Islet precursor cell (in vitro differentiated cells): ENCODE results near the gene DCBLD1.
"Not testable (repeated sequence)": the region's sequence is repeated elsewhere in the genome, so short reads cannot be mapped to it uniquely, and the experiment has no call there.

Experiments used
- DNase-seq: peaks from one replicate; pipeline ENCODE4 v3.0.0-alpha.2; 2018

The DCBLD1 gene

DNA sequence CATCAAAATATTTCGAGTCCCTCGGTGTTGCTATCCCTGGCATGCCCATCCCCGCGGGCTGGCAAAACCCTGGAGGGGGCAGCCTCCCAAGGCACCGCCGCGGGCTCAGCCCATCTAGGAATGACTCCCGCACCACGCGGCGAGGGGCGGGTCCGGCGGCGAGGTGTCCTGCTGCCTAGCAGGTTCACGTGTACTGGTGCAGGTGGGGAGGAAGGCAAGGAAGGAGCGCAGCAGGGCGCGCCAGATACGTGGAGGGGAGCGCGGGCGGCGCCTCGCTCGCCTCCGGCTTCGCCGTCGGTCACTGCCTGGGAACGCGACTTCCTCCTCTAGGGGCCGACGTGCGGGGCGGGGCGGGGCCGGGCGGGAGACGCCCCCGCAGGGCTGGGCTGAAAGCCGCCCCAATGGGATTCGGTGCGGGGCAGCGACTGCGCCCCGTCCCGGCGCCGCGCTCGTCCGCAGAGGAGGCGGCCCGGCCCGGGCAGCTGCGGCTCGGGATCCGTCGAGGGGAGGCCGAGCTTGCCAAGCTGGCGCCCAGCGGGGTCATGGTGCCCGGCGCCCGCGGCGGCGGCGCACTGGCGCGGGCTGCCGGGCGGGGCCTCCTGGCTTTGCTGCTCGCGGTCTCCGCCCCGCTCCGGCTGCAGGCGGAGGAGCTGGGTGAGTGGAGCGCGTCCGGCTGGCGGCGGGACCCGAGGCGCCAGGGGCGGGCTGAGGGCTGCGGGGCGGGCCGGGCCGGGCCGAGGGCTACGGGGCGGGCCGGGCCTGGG, at the start of gene DCBLD1:
DCBLD1 (plus strand) TSS at position 435 of the 764 bp plus-strand sequence; CDS start at position 543, 108 bp downstream.
- peak; percentile 92 for DNase-seq

DNA sequence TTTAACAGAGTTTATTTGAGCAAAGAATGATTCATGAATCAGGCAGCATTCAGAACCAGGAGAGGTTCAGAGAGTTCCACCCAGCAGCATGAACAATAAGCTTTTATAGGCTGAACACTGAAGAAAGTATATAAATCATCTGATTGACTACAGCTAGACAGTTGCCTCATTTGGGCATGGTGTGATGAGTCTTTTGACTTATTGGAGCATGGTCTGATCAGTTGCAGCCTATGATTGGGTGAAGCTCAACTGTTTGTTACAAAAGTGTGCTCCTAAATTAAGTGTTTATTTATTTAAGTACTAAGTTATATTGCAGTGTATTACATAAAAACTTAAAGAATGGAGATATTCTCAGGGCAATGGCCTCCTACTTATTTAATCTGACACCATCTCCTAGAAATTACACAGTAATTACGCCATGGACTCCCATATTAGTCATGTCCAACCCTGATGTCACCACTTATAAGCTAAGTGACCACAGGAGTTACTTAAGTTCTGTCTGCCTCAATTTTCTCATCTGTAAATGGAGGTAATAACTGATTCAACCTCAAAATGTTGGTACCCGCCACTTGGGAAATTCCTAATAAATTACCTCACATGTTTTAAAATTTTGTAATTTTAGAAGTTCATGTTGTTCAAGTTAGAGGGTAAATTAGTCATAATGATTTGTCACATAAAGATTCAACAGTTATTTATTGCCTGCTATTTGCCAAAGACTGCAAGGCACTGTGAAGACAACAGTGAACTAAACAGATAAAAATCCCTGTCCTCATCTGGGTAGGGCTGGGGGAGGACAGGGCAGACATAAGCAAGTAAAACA, 41.6 kb upstream of the DCBLD1 start:
- no peak for DNase-seq

DNA sequence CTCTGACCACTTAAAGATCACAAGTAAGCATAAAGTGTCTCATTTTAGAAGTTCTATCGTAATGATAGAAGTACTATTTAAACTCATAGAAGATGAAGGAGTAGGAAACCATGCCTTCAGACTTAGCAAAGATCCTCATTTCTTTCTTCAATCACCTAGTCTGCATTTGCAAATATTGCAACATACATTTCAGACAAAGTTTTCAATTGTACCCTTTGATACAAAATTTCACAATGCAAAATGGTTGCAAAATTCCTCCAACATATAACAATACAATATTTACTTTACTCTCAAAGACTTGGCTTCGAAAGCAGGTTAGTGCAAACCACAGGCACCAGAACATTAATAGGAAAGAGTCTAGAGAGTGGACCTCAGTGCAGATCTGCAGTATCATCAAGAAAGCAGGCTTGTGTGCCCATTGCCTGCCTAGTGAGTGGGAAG, 40.6 kb upstream of the DCBLD1 start:
- no peak for DNase-seq

DNA sequence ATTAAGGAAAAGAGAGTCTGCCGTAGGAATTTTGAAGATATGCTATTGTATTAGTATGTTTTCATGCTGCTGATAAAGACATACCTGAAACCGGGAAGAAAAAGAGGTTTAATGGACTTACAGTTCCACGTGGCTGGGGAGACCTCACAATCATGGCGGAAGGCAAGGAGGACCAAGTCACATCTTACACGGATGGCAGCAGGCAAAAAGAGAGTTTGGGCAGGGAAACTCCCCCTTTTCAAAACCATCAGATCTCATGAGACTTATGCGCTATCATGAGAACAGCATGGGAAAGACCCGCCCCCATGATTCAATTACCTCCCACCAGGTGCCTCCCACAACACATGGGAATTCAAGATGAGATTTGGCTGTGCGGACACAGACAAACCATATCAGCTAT, 40.2 kb upstream of the DCBLD1 start:
- DNase-seq, result not testable (repeated sequence)

- DNase-seq, result no peak
Observed at GRCh38 chr6:117444600-117444999, 37.9 kb upstream of the DCBLD1 start.

DNA sequence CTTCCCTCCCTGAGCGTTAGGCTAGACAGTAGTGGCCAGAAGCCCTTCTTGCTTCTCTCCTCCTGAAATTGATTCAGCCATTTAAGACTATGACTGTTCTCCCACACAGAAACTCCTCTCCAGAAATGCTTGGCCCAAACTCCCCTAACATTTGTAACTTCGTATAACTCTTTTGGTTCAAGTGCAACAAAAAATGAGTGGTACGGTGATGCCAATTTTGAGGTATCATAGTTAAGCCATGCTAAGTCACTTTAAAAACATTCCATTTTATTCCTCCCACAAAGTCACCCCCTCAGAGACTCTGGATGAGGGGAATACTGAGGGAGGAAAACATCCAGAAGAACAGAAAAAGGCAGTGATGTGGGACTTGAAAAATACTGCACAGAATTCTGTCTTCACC, 35.6 kb upstream of the DCBLD1 start:
- DNase-seq, result no peak

GRCh38 chr6:117448011-117448410, 34.5 kb upstream of the DCBLD1 start:
- peak; percentile 63 for DNase-seq

- DNase-seq, result peak; percentile 61
Observed at GRCh38 chr6:117448732-117449485, 33.6 kb upstream of the DCBLD1 start.

DNA sequence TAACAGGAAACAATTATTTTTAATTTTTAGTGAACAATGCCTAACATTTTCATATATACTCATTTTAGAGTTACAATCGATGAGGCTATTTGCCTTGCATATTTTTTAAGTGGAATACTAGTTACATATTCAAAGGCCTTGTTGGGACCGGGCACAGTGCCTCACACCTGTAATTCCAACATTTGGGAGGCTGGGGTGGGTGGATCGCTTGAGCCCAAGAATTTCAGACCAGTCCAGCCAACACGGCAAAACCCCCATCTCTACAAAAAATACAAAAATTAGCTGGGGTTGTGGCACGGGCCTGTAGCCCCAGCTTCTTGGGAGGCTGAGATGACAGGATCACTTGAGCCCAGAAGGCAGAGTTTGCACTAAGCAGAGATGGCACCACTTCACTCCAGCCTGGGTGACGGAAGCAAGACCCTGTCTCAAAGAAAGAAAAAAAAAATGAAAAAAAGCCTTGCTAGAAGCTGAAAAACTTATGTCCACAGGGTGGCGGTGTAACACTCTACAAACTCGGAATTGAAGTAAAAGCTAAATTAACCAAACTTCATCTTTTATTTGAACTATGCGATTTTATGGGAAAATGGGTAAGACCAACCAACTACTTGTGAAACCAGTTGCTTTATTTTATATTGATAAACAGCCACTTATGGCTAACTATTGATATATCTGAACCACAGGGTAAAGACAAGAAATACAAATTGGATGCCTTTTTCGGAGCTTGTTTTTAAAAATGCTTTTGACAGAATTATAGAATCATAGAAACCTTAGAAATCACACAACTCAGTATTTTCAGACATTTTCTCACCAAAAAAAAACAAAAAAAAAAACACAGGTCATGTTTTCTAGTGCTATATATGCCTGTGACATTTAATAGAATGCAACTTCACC, 32.7 kb upstream of the DCBLD1 start:
- DNase-seq, result peak; percentile 63

DNA sequence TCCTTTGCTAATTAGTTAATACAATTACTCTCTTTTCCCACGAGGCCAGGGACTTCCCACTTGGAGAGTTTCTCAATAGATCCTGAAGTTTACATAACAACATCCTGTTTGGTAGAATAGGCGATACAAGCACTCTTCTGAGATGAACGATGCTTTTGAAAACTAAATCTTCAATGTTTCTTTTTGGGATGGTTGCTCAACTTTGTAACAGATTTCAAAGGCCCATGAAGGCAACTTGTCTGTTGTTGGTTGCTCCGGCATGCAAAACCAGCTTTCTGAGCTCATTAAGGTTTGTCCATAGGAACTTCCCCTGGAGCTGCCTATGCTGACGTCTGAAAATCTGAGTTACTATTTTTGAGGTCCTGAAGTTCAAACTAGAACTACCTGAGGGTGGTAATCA, 30.8 kb upstream of the DCBLD1 start:
- DNase-seq, result no peak

DNA sequence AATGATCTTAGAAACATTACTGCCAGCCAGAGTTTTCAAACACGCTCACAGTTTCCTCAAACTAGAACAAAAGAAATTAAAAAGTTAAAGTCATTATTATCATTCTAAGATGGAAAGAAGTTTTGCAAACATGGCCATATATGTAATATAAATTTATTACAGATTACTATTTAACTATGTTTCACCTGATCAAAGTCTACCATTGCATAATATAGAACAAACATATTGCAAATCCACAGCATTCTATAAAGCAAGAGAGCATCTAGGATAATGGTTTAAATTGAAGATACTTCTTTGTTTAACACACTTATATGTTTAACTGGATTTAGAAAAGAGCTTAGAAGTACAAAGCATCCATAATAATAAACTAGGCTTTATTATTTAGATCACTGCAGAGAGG, 26.2 kb upstream of the DCBLD1 start:
- DNase-seq, result no peak

- DNase-seq, result no peak
Observed at GRCh38 chr6:117456998-117457397, 25.5 kb upstream of the DCBLD1 start.

GRCh38 chr6:117459204-117459944, 23.1 kb upstream of the DCBLD1 start:
- no peak for DNase-seq

GRCh38 chr6:117463762-117464665, 18.5 kb upstream of the DCBLD1 start:
- DNase-seq, result no peak

DNA sequence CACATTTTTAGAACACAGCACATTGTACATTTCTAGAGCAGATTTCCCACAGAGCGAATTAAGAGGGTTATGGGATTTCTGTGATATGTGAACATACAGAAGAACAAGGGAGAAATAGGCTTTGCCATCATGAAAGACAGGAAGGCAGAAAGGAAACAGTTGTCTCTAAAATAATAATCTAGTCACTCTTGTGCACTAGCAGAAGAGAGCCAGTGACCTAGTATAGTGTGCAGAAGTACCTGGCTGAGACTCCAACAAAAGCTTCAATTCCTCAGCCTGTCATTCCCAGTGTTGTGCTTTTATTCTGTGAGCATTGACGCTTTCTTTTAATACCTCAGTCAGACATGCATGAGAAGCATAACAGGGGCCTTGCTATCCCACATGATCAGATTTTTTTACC, 17.8 kb upstream of the DCBLD1 start:
- no peak for DNase-seq

DNA sequence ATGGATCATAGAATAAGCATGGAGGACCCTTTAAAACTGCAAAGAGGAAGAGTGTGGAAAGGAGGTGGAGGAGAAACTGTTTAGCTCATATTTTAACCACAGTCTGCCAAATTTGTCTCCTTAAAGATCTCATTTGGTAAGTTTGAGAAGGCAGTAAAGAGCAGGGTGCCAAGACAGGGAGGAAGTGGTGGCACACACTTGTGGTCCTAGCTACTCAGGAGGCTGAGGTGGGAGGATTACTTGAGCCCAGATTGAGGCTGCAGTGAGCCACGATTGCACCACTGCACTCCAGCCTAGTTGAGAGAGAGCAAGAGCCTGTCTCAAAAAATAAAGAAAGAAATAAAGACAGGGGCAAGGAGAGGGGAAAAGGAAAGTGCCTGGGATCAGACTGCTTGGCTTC, 16.8 kb upstream of the DCBLD1 start:
- DNase-seq, result no peak

- no peak for DNase-seq
Observed at GRCh38 chr6:117467876-117468275, 14.6 kb upstream of the DCBLD1 start.

DNA sequence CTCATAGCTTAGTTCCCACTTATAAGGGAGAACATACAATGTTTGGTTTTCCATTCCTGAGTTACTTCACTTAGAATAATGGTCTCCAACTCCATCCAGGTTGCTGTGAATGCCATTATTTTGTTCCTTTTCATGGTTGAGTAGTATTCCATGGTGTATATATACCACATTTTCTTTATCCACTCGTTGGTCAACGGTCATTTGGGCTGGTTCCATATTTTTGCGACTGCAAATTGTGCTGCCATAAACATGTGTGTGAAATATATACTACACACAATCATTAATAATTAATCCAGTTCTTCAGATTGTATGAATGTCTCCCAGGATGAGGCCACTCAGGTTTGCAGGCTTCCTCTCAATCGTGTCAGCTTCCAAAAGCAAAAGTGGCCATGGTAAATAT, 13.9 kb upstream of the DCBLD1 start:
- not testable (repeated sequence) for DNase-seq

DNA sequence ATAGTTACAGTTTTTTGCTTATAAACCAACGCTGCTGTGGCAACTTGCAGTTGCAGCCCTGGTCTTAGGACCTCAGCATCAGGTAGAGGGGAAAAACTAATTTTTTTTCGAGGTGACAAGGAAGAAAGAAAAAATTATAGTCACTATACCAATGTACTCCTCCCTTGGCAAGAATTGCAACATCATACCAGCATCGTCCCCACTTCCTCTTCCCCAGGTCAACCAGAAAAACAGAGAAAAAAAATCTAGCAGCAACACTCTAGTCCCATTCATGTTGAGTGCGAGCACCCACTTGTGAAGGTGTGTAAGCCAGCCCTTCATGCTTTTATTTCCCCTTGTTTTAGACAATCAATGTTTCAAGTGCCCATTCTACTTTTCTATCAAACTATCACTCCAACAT, 13.1 kb upstream of the DCBLD1 start:
- DNase-seq, result no peak

DNA sequence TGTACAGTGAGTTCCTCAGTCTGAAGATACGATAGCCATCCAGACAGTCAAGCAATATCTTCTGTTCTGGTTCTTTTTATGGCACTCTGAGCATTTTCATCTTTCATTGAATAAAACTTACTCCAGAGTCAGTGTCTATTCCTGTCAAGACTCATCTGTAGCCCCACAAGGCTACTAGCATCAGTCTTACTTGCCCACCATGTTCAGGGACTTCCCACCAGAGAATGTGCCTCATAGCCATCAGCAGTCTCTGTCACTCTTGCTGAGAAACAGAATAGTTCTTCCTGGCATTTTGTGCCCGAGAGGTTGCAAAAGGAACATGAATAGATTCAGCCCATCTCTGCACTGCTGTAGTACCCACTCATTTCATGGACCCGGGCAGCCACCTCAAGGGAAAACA, 12.7 kb upstream of the DCBLD1 start:
- DNase-seq, result no peak

DNA sequence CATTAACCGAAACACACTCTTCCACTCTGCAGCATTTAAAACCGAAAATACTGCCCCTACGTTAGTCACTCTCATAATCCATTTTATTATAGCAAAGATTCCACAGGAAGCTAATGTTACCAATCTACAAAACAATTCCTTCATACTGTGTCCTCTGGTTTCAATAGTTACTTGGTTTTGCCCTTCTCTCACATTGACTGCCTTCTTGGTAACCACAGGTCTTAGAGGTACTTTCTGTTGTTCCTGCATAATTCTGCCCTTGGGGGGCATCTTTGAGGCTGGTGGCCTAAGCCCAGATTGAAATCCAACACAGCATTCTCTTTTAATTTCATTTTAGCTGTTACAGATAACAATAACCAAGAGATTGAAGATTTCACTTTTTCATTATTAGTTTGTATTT, 9.8 kb upstream of the DCBLD1 start:
- no peak for DNase-seq
